Brain microvascular endothelial cell (primary cell): ENCODE data around the gene ODC1.

ENCODE experiments used
- DNase-seq: peaks from one replicate; pipeline ENCODE4 v3.0.0-alpha.2; 2020
- H3K27ac ChIP-seq: fragments of 250-450 bp; sonication (Bioruptor Pico); 2 replicates; pipeline ENCODE4 v1.5.1; 2020; ENCODE audit warnings: mild to moderate bottlenecking, moderate library complexity
- H3K27me3 ChIP-seq: fragments of 250-450 bp; sonication (Bioruptor Pico); replicated peaks from 2 replicates; pipeline ENCODE4 v1.5.1; 2020; ENCODE audit warnings: mild to moderate bottlenecking
- H3K36me3 ChIP-seq: fragments of 250-450 bp; sonication (Bioruptor Pico); replicated peaks from 2 replicates; pipeline ENCODE4 v1.5.1; 2020; ENCODE audit warnings: mild to moderate bottlenecking
- H3K4me3 ChIP-seq: 2 replicates; pipeline ENCODE4 v1.5.1; 2011; ENCODE audit warnings: low read depth, mild to moderate bottlenecking, control low read depth, low read length, moderate library complexity
- CTCF ChIP-seq: IDR thresholded peaks from 2 replicates; pipeline ENCODE4 v1.5.1; 2011; ENCODE audit warnings: low read depth, mild to moderate bottlenecking, moderate library complexity, low read length, control low read depth, inconsistent platforms; ENCODE audit errors: missing control alignments
- in situ Hi-C: cut with HindIII; loops from 2 replicates; pipeline ENCODE4 v1.10.0; 2017; ENCODE audit warnings: low sequenced_read_pairs, low pct_ligation_motif_present

ODC1 gene

DNA sequence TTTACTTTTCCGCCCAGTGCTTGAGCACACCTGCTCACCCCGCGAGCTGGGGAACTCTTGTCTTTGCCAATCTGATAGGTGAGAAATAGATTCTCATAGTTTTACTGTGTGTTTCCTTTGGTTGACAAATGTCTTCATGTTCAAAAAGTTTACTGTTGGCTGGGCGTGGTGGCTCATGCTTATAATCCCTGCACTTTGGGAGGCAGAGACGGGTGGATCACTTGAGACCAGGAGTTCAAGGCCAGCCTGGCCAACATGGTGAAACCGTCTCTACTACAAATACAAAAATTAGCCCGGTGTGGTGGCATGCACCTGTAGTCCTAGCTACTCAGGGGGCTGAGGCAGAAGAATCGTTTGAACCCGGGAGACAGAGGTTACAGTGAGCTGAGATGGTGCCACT, 10.3 kb downstream of the ODC1 start:
- no peak for TF ChIP-seq CTCF
- Histone ChIP-seq H3K27ac (no peak overlapping the region), H3K4me3 (no peak overlapping the region), H3K27me3 (no peaks in the 10 kb centered on the region), H3K36me3 (peaks cover 28% of the 10 kb centered on the region)
- in situ Hi-C loops = loop anchor here (25.0 kb wide), 1 partner anchor 326 kb away; the partner anchor contains the start of gene RRM2
- no peak for DNase-seq

GRCh38 chr2:10436583-10437110, 11.5 kb downstream of the ODC1 start:
- Histone ChIP-seq H3K36me3 (peaks cover 20% of the 10 kb centered on the region), H3K27me3 (no peaks in the 10 kb centered on the region), H3K27ac (no peak overlapping the region), H3K4me3 (no peak overlapping the region)
- no peak for DNase-seq
- in situ Hi-C loops = loop anchor here (25.0 kb wide), 1 partner anchor 324 kb away; the partner anchor contains the start of gene RRM2
- TF ChIP-seq CTCF = no peak

GRCh38 chr2:10435820-10436204, 12.3 kb downstream of the ODC1 start:
- Histone ChIP-seq H3K36me3 (peaks cover 14% of the 10 kb centered on the region), H3K4me3 (no peak overlapping the region), H3K27me3 (no peaks in the 10 kb centered on the region), H3K27ac (no peak overlapping the region)
- TF ChIP-seq CTCF = no peak
- in situ Hi-C loops = loop anchor here (25.0 kb wide), 1 partner anchor 324 kb away; the partner anchor contains the start of gene RRM2
- DNase-seq = no peak

DNA sequence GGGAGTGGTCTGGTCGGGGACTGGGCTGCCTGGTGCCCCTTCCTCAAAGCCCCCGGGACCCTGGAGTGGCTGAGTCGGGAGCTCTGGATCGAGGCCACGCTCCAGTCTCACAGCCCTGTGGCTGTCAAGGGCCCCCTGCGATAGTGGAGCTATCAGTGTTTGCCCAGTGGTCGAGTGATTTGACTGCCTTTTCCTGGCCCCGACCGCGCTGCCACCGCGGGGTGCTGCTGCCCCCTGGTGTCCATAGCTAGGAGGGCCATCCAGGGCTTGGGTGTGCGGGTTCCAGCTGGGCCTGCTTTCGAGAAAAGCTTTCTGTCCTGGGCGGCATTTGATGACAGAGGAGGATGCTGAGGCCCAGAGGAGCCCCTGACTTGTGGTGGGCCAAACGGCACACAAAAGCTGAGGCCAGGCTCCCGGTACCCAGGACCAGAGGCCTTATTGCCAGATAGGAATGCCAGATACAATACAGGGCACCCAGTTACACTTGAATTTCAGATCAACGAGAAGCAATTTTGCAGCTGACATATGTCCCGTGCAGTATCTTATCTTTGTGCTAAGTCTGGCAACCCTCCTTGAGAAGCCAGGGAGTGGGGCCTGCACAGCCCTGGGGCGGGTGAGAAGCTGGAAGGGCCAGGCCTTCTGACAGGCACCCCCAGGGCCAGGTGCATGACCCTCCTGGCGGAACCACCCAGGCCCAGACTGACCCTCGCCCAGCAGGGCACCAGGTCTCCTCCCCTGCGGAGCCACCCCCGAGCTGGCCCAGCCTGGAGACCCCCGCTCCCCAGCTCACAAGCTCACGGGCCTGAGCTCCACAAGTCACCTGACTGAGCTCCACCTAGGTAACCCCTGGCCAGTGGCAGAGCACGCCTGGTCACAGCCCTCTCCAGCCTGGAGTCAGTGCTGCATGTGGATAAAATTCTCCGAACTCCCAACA, 13.0 kb downstream of the ODC1 start:
- H3K27ac ChIP-seq = no peak overlapping the region
- H3K4me3 ChIP-seq = no peak overlapping the region
- H3K27me3 ChIP-seq = no peaks in the 10 kb centered on the region
- in situ Hi-C loops = loop anchor here (25.0 kb wide), 1 partner anchor 323 kb away; the partner anchor contains the start of gene RRM2
- TF ChIP-seq CTCF = peak; percentile 98
- H3K36me3 ChIP-seq = peaks cover 9% of the 10 kb centered on the region
- DNase-seq = peak; percentile 46

- Histone ChIP-seq H3K4me3 (no peak overlapping the region), H3K27me3 (no peaks in the 10 kb centered on the region), H3K36me3 (no peaks in the 10 kb centered on the region), H3K27ac (no peak overlapping the region)
- TF ChIP-seq CTCF = no peak
- in situ Hi-C loops = loop anchor here (25.0 kb wide), 1 partner anchor 322 kb away; the partner anchor contains the start of gene RRM2
- DNase-seq = no peak
Measured at GRCh38 chr2:10433947-10434885, 13.9 kb downstream of the ODC1 start.
